Stimulated activated CD8-positive, alpha-beta memory T cell treated with anti-CD3 and anti-CD28 coated beads, Interleukin-4, amount 100 ng/mL, for 24 hours (primary cell): ENCODE measurements around the gene AJM1.

ENCODE experiments used
- DNase-seq: peaks from one replicate; pipeline ENCODE4 v3.0.0-alpha.2; 2020; ENCODE audit warnings: low read depth

The AJM1 gene

GRCh38 chr9:136845465-136846260 is 3.4 kb downstream of the AJM1 start:
- no peak for DNase-seq

DNA sequence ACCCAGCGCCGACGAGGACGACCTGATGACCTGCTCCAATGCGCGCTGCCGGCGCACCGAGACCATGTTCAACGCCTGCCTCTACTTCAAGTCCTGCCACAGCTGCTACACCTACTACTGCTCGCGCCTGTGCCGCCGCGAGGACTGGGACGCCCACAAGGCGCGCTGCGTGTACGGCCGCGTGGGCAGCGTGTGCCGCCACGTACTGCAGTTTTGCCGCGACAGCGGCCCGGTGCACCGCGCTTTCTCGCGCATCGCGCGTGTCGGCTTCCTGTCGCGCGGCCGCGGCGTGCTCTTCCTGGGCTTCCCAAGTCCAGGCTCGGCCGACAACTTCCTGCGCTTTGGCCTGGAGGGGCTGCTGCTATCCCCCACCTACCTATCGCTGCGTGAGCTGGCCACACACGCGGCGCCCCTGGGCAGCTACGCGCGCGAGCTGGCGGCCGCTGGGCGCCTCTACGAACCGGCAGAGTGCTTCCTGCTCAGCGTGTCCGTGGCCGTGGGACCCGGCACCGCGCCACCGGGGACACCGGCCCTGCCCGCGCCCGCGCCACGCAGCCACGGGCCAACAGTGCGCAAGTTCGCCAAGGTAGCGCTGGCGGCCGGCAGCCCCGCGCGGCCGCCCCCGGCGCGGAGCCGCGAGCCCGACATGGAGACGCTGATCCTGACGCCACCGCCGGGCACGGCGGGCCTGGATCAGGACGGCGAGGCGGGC is 4.3 kb downstream of the AJM1 start:
- no peak for DNase-seq

- DNase-seq: no peak
These were observed 5.0 kb downstream of the AJM1 start for GRCh38 chr9:136847088-136847825.

GRCh38 chr9:136847826-136848392 is 5.6 kb downstream of the AJM1 start:
- DNase-seq: peak; percentile 75

DNA sequence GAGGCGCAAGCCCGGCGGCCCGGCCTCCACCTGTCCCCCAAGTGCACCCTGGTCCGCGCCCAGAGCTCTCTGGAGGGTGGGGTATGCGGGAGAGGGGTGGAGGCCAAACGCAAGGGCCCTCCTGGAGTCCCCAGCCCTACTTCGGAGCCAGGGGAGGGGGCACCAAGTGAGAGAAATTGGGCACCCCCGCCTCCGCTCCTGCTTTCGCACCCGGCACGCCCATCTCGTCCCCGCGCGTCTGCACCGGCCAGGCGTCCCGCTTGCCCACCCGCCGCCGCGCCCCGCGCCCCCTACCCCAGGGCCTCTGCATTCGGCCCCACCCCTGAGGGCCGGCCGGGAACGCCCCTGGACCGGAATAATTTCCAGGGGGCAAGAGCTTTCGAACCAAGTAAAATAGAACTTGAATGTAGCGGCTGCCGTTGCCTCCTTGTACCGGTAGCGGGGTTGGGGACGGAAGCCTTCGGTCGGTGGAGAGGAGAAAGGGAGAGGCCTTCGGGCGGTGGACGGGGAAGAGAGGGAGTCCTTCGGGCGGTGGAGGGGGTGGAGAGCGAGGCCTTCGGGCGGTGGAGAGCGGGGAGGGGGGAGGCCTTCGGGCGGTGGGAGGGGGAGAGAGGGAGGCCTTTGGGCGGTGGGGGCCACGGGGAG is 6.2 kb downstream of the AJM1 start:
- no peak for DNase-seq

- peak; percentile 94 for DNase-seq
These were observed 7.0 kb downstream of the AJM1 start, which contains the start of gene PHPT1 for GRCh38 chr9:136849038-136849959. Gene PHPT1, plus strand, starts transcription at chr9:136849409. Its CDS starts 22 bp downstream, at chr9:136849431.

DNA sequence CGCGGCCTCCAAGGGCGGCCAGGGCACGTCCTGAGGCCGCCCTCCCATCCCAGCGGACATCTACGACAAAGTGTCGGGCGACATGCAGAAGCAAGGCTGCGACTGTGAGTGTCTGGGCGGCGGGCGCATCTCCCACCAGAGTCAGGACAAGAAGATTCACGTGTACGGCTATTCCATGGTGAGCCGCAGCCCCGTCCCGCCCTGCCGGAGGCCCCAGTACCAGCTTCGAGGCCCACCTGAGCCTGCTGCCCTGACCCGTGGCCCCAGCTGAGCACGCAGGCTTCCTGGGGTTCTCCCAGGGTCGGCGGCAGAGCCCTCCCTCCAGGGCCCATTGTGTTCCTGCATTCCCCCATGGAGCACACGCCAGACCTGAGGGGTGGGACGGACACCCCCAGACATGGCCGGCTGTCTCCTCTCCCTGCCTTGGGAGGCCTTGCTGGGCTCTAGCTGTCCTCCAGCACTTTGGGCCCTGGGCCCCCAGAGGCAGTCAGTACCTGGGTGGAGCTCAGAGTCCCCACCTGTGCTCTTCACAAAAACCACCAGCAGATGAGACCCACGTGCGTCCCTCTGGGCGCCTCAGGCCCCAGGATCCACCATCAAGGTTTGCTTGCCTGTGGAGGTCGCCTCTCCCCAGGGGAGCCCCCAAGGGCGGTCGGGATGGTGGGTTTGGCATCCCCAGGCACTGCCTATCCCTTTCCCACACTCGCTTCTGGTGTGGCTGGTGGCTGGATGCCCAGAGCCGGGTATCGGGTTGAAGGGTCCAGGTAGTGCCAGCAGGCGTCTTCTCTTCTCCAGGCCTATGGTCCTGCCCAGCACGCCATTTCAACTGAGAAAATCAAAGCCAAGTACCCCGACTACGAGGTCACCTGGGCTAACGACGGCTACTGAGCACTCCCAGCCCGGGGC is 7.9 kb downstream of the AJM1 start:
- no peak for DNase-seq

GRCh38 chr9:136850866-136851775 is 8.8 kb downstream of the AJM1 start:
- DNase-seq: no peak

DNA sequence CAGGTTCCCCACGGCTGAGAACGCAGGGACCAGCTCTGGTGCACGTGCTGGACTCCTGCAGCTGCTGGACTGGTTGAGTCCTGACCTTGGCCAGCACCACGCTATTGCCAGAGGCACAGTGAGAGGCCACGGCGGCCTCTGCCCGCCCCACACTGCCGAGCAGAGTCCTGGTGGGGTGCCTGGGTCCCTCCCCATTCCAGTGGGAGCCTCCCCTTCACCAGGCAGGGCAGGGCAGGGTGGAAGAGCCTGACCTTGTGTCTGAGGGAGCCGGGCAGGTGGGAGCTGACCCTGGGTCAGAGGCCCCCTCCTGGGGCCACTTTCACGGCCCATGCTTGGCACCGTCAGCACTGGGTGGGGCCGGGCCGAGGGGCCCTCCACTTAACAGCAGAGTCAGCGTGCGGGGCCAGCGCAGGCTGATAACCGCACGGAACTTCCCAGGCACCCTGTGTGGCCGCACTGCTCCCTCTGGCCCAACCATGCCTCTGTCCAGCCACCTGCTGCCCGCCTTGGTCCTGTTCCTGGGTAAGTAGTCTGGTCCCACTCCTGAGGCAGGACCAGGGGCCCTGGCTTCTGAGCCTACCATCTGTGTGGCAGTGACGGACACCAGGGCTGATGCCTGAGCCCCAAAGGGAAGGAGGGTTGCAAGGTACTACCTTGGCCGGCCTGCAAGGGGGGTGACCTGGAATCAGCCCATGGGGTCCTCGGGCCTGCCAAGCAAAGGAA is 9.8 kb downstream of the AJM1 start, which contains the start of gene MAMDC4:
Gene MAMDC4 (plus strand): TSS at position 406 of the 723 bp plus-strand sequence. CDS start 71 bp downstream, at position 477.
- DNase-seq: no peak

DNA sequence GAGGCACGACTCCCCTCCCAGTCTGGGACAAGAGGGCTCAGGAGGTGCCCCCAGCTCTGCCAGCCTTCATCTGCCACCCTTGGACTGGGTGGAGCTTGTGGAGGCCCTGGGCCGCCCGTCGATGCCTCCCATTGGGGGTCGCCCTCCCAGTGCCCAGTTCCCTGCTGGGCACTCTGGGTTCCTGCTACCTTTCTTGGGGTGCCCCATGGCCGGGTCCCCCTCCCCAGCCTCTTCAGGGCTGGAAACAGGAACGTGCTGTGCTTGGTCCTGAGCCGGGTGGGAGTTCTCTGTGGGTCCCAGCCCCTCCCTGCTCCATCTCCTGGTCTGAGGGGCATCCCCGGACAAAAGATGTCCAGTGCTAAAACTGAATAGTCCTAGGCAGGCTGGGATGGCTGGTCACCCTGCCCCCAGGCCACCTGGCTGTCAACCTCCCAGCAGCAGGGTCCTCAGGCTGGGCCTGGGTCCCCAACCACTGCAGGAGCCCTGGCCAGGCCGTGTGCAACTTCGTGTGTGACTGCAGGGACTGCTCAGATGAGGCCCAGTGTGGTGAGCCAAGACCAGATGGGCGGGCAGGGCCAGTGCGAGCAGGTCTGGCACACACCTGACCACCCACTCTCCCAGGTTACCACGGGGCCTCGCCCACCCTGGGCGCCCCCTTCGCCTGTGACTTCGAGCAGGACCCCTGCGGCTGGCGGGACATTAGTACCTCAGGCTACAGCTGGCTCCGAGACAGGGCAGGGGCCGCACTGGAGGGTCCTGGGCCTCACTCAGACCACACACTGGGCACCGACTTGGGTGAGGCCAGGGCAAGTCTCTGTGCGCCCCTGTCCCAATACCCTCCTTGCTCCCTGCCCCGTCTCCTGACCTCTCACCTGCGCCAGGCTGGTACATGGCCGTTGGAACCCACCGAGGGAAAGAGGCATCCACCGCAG is 10.7 kb downstream of the AJM1 start:
- DNase-seq: no peak

DNA sequence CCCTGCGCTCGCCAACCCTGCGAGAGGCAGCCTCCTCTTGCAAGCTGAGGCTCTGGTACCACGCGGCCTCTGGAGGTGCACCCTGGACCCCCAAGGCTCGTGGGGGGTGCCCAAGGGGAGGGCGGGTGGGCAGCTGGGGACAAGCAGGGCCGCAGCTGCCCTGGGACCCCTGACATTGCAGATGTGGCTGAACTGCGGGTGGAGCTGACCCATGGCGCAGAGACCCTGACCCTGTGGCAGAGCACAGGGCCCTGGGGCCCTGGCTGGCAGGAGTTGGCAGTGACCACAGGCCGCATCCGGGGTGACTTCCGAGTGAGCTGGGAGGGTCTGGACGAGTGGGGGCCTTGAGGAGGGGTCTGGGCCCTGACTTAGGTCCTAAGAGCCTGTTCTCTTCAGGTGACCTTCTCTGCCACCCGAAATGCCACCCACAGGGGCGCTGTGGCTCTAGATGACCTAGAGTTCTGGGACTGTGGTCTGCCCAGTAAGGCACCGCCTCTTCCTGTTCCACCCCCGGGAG is 11.4 kb downstream of the AJM1 start:
- DNase-seq: no peak

DNA sequence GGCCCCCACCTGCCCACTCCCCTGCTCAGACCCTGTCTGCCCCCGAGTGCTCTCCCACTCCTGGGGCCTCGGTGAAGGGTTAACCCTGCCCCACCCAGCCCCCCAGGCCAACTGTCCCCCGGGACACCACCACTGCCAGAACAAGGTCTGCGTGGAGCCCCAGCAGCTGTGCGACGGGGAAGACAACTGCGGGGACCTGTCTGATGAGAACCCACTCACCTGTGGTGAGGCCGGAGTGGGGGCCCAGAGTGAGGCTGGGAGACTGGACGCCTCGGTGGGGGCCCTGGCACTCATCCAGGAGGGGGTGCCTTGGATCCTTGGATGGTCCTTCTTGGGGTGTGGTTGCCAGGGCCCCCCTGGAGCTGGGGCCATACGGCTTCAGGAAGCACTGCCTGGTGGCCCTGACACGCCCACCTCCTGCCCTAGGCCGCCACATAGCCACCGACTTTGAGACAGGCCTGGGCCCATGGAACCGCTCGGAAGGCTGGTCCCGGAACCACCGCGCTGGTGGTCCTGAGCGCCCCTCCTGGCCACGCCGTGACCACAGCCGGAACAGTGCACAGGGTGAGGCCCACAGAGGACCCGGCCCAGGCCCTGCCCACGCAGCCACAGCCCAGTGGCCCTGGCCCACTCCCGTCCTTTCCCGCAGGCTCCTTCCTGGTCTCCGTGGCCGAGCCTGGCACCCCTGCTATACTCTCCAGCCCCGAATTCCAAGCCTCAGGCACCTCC is 12.0 kb downstream of the AJM1 start:
- no peak for DNase-seq

DNA sequence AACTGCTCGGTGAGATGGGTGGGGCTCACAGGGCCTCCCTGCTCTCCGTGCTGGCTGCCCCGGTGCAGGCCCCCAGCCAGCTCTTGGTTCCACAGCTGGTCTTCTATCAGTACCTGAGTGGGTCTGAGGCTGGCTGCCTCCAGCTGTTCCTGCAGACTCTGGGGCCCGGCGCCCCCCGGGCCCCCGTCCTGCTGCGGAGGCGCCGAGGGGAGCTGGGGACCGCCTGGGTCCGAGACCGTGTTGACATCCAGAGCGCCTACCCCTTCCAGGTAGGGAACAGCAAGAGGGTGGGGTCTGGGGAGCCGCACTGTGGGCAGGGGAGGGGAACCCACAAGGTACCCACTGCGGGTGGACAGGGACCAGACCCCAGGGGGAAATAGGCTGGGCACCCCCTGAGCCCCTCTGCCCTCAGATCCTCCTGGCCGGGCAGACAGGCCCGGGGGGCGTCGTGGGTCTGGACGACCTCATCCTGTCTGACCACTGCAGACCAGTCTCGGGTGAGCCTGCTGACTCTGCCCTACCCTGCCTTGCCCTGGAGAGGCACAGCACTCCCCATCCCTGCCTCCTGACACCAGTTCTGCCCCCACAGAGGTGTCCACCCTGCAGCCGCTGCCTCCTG is 12.7 kb downstream of the AJM1 start:
- no peak for DNase-seq

GRCh38 chr9:136855461-136856078 is 13.3 kb downstream of the AJM1 start:
- no peak for DNase-seq

GRCh38 chr9:136856079-136856476 is 13.8 kb downstream of the AJM1 start:
- DNase-seq: no peak
